ENCODE data around the gene DOK1. TPM values are rescaled to one million over a fixed set of nuclear protein-coding genes. Genes with fewer than 3 reads are reported as not detected.
A peak's percentile ranks its signal among the peaks of the same experiment; 100 is the strongest.

DOK1 gene
- polyA plus RNA-seq, 3 donors, result 48.0 to 53.6 (median 49.3) TPM

DNA sequence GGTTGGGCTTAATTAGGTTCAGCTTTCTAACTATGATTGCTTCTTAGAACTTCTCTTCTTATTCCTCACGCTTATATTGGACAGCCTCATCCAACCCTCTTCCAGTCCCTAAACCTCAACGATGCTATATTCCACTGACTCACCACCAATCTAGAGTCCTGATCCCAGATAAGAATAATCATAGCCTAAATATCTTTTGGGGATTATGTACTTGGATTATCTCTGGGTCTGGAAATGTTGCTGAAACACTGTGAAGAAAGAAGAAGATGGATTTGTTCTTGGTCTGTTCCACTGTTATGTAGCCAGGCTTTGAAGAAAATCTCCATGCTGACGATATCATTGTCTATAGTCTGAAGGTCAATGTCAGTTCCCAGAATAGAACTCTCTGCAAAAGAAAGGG, 26.9 kb downstream of the DOK1 start:
- Histone ChIP-seq H3K79me2 (ENCODE audit: insufficient read depth, low read length) (no peaks in the 10 kb centered on the region), H3K27ac (ENCODE audit: low read depth in 1 of 2, low read length in 2 of 2) (no peak overlapping the region), H2AFZ (ENCODE audit: insufficient read depth, low read depth, low read length, poor library complexity, severe bottlenecking) (no peak overlapping the region), H3K4me2 (replicated peaks; ENCODE audit: extremely low read depth, low read length, poor library complexity, severe bottlenecking) (no peak overlapping the region), H3K36me3 (replicated peaks in 1 of 2; ENCODE audit: control insufficient read depth in 1 of 2, insufficient read depth in 2 of 2, low read length in 2 of 2) (no peaks in the 10 kb centered on the region), H3K4me1 (ENCODE audit: control insufficient read depth in 1 of 2, insufficient read depth in 2 of 2, low read length in 2 of 2) (peaks cover 57 to 63% of the 10 kb centered on the region in 2 donors), H3K9me3 (replicated peaks in 1 of 2; ENCODE audit: control insufficient read depth in 1 of 2, insufficient read depth in 1 of 2, low read length in 2 of 2) (no peaks in the 10 kb centered on the region), H3K9ac (ENCODE audit: insufficient read depth, low read length, poor library complexity, severe bottlenecking) (no peak overlapping the region), H3K27me3 (ENCODE audit: control insufficient read depth in 2 of 2, insufficient read depth in 2 of 2, low read length in 2 of 2) (no peaks in the 10 kb centered on the region), H4K20me1 (ENCODE audit: insufficient read depth, low read length) (no peaks in the 10 kb centered on the region), H3K4me3 (replicated peaks in 1 of 3; ENCODE audit: low read depth in 2 of 3, low read length in 3 of 3) (no peak overlapping the region)
- H3K27me3 Mint-ChIP-seq (ENCODE audit: low read depth in 3 of 3), result peaks cover 0 to 1% (median 0%) of the 10 kb centered on the region in 3 donors
- no peak for DNase-seq
- no peaks in the 10 kb centered on the region for H3K9me3 Mint-ChIP-seq
- no peak overlapping the region for H3K27ac Mint-ChIP-seq
- intact Hi-C loops (cut with micrococcal nuclease), result loop anchor here in 1 of 2 donors (10.0 kb wide), 1 partner anchor 47 kb away; no protein-coding TSS in a partner anchor
- H3K4me3 Mint-ChIP-seq, result no peak overlapping the region
- peaks cover 57% of the 10 kb centered on the region for H3K4me1 Mint-ChIP-seq
- TF ChIP-seq, protein P1, sequence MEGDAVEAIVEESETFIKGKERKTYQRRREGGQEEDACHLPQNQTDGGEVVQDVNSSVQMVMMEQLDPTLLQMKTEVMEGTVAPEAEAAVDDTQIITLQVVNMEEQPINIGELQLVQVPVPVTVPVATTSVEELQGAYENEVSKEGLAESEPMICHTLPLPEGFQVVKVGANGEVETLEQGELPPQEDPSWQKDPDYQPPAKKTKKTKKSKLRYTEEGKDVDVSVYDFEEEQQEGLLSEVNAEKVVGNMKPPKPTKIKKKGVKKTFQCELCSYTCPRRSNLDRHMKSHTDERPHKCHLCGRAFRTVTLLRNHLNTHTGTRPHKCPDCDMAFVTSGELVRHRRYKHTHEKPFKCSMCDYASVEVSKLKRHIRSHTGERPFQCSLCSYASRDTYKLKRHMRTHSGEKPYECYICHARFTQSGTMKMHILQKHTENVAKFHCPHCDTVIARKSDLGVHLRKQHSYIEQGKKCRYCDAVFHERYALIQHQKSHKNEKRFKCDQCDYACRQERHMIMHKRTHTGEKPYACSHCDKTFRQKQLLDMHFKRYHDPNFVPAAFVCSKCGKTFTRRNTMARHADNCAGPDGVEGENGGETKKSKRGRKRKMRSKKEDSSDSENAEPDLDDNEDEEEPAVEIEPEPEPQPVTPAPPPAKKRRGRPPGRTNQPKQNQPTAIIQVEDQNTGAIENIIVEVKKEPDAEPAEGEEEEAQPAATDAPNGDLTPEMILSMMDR (IDR thresholded peaks at IDR 0.05), result no peak
- no peaks in the 10 kb centered on the region for H3K36me3 Mint-ChIP-seq
- WGBS (ENCODE audit: insufficient coverage), result 100% methylated on average over 1 of the region's 3 CpGs

DNA sequence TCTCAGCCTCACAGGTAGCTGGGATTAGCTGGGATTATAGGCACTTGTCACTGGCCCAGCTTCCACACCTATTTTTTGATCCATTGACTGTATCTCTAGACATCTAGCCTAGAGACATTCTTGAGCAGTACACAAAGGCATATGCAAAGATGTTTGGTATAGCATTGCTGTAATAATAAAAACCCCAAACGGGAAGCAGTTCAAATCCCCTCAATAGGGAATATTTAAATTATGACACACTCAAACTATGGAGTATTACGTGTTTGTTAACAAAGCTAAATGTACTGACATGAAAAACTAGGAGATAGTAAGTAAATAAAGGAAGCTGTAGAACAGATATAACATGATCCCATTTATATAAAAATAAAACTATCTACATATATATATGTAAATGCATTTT, 27.7 kb downstream of the DOK1 start:
- Mint-ChIP-seq H3K9me3 (no peaks in the 10 kb centered on the region), H3K27me3 (ENCODE audit: low read depth in 3 of 3) (peaks cover 0 to 1% (median 0%) of the 10 kb centered on the region in 3 donors), H3K4me1 (peaks cover 51% of the 10 kb centered on the region), H3K4me3 (no peak overlapping the region), H3K27ac (peak overlapping the region in 1 of 7 donors; percentile 57), H3K36me3 (no peaks in the 10 kb centered on the region)
- Histone ChIP-seq H3K9me3 (replicated peaks in 1 of 2; ENCODE audit: control insufficient read depth in 1 of 2, insufficient read depth in 1 of 2, low read length in 2 of 2) (no peaks in the 10 kb centered on the region), H3K4me1 (ENCODE audit: control insufficient read depth in 1 of 2, insufficient read depth in 2 of 2, low read length in 2 of 2) (peaks cover 52 to 59% of the 10 kb centered on the region in 2 donors), H3K79me2 (ENCODE audit: insufficient read depth, low read length) (no peaks in the 10 kb centered on the region), H2AFZ (ENCODE audit: insufficient read depth, low read depth, low read length, poor library complexity, severe bottlenecking) (no peak overlapping the region), H3K27ac (ENCODE audit: low read depth in 1 of 2, low read length in 2 of 2) (no peak overlapping the region), H3K4me2 (replicated peaks; ENCODE audit: extremely low read depth, low read length, poor library complexity, severe bottlenecking) (no peak overlapping the region), H4K20me1 (ENCODE audit: insufficient read depth, low read length) (no peaks in the 10 kb centered on the region), H3K4me3 (replicated peaks in 1 of 3; ENCODE audit: low read depth in 2 of 3, low read length in 3 of 3) (no peak overlapping the region), H3K9ac (ENCODE audit: insufficient read depth, low read length, poor library complexity, severe bottlenecking) (no peak overlapping the region), H3K36me3 (replicated peaks in 1 of 2; ENCODE audit: control insufficient read depth in 1 of 2, insufficient read depth in 2 of 2, low read length in 2 of 2) (no peaks in the 10 kb centered on the region), H3K27me3 (ENCODE audit: control insufficient read depth in 2 of 2, insufficient read depth in 2 of 2, low read length in 2 of 2) (no peaks in the 10 kb centered on the region)
- no CpG with 5 or more reads among the region's 2 CpGs for WGBS (ENCODE audit: insufficient coverage)
- no peak for DNase-seq
- TF ChIP-seq, protein P1 (IDR thresholded peaks at IDR 0.05), result no peak
- intact Hi-C loops (cut with micrococcal nuclease), result loop anchor here in 1 of 2 donors (10.0 kb wide), 1 partner anchor 47 kb away; no protein-coding TSS in a partner anchor

All from CD14-positive monocyte (primary cell).